ENCODE measurements around the gene MMP24OS.

The MMP24OS gene

GRCh38 chr20:35305682-35306556, 28.0 kb upstream of the MMP24OS start:
- peak; percentile 61 for DNase-seq

- DNase-seq, result no peak
Measured at GRCh38 chr20:35304956-35305355, 27.0 kb upstream of the MMP24OS start.

GRCh38 chr20:35303735-35304491, 26.0 kb upstream of the MMP24OS start:
- peak; percentile 77 for DNase-seq

DNA sequence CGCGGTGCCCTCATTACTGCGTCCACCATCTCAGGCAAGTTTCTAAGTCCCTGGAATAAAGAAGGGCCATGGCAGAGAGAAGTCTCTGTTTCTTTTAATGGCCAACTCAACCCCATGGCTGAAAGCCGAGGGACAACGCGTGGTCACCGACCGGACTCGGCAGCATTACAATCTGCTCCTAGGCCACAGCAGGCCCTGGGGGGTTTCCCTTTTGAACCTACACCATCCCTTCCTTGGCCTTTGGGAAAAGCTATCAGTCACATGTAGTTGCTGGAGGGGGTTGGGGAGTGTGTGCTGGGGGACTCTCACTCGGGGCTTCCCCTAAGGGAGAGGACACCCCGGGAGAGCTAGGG, 25.4 kb upstream of the MMP24OS start:
- no peak for DNase-seq

- no peak for DNase-seq
Measured at GRCh38 chr20:35302421-35303335, 24.8 kb upstream of the MMP24OS start.

- no peak for DNase-seq
Measured at GRCh38 chr20:35301426-35301825, 23.5 kb upstream of the MMP24OS start.

- DNase-seq, result no peak
Measured at GRCh38 chr20:35300469-35301262, 22.7 kb upstream of the MMP24OS start.

GRCh38 chr20:35299780-35300179, 21.9 kb upstream of the MMP24OS start:
- DNase-seq, result no peak

DNA sequence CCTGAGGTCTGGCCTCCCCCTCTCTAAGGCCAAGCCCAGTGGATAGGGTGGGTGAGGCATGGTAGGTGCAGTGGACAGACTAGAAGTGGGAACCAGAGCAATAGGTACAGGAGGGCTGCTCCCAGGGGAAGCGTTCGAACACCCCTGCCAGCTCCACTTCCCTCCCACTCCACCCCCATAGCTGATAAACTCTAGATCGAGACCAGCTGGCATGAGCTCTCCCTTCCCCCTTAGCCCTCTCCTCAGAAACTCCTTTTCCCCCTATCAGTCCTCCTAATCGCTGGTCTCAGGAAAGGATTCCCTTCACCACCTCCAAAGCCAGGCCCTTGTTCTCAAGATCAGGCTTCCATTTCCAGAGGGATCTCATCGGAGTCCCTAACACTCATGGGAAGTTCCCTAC, 20.3 kb upstream of the MMP24OS start:
- no peak for DNase-seq

- DNase-seq, result no peak
Measured at GRCh38 chr20:35297740-35298139, 19.8 kb upstream of the MMP24OS start.

DNA sequence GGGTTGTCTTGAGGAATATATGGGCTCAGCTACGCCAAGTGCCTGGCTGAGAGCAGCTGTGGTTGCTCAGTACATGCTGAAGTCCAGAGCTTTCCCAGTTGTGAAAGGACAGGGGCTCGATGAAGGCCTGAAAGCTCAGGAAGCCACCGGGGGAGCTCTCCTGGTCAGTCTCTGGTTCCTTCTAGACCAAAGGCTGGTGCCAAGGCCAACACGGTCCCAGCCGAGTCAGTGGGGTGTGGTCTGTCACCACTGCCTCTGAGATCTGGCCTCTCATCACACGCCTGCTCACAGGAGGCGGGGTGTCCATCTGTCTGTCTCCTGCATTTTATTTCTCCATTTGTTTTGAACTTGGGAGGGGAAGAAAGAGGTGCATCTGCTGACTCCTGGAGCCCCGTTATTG, 19.2 kb upstream of the MMP24OS start:
- DNase-seq, result no peak

DNA sequence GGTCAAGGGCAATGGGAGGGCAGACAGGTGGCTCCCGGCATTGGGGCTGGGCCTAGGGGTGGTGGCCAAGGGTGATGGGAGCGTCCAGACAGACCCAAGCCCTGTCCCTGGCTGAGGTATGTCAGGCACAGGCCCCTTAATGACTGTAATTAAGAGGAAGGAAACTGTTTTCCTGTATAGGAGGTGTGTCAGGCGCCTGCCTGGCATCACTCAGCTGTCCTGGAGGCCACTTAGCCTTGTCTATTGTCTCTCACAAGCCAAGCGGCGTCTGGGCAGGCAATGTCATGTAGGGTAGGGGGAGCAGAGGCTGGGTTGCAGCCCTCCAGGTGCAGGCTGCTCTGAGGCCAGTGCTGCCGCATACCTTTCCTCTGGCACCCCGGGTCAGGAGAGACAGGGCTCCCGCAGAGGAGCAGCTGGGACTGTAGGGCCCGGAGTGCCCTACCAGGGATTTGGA, 18.2 kb upstream of the MMP24OS start:
- DNase-seq, result no peak

DNA sequence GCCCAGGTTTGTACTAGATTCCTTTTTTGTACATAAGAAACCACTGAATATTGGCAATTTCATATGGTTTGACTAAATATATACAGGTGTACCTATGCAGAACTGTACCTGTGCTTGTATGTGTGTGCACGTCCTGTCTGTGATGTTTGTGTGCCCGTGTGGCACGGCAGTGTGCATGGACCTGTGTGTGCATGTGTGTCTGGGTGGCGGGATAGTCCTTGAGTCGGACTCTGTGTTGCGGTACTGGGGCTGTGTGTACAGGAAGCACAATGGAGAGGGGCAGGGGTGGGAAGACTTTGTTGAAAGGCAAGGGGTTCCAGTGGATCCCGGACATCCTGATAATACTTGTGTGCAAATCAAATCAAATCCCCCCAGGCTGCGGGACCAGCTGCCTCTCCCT, 17.8 kb upstream of the MMP24OS start:
- DNase-seq, result no peak

DNA sequence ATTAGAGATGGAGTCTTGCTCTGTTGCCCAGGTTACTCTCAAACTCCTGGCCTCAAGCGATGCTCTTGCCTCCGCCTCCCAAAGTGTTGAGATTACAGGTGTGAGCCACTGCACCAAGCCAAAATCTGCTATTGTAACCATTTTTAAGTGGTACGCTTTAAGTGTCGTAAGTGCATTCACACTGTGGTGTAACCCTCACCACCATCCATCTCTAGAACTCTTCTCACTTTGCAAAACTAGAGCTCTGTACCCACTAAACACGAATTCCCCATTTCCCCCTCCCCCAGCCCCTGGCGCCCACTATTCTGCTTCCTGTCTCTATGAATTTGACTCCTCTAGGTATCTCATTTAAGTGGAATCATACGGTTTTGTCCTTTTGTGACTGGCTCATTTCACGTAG, 17.1 kb upstream of the MMP24OS start:
- no peak for DNase-seq

DNA sequence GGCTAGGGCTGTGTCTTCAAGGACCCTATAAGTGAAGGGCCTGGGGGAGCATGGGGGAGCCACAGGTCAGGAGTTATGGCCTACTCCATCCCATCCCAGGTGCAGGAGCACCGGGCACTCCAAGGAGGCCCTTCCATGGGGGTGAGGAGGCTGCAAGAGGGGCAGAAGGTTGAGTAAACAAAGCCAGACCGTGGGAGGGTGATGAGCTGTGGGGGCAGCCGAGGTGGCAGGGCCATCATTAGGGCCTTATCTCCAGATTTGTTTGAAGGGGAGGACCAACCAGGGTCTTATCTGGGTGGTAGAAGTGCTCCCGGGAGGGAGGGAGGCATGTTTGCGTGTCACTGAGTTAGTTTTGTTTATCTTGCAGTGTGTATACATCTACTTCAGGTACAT, 16.4 kb upstream of the MMP24OS start:
- no peak for DNase-seq

GRCh38 chr20:35293303-35294292, 15.7 kb upstream of the MMP24OS start:
- no peak for DNase-seq

- DNase-seq, result no peak
Measured at GRCh38 chr20:35292504-35293285, 14.8 kb upstream of the MMP24OS start.

- no peak for DNase-seq
Measured at GRCh38 chr20:35291654-35292503, 14.0 kb upstream of the MMP24OS start, which contains the start of gene FAM83C. Gene FAM83C (minus strand): TSS chr20:35292425. CDS start chr20:35292304, 121 bp downstream.

DNA sequence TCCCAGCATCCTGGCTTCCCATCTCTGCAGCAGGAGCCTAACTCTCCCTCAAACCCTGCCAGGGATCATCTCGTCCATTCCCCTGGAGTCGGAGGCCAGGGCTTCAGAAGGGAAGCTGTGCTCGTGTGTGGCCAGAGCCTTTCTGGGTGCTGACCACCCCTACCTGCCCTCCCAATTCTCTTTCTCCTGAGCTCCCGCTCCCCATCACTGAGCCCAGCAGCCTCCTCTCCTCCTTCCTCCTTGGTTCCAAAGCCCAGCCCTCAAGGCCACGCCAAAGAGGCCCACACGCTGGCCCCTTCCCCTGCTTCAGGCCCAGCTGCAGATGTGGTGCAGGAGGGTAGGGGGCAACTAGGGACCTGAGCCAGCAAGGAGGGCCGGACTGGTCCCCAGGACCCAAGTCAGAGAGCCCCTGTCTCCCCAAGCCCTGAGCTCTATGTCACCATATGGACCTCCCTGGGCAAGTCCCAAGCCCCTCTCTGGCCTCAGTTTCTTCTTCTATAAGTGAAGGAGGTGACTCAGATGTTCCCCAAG, 13.0 kb upstream of the MMP24OS start:
- no peak for DNase-seq

Measured in NCI-H446 treated with DMSO at 0.1 percent for 48 hours (cell line).